Stimulated activated CD4-positive, alpha-beta T cell treated with anti-CD3 and anti-CD28 coated beads, Interleukin-1b, Interleukin-23, amount 100 ng/mL, for 24 hours (primary cell): Measurements from ENCODE around the gene ABCC1.
"Not testable (repeated sequence)": the region's sequence is repeated elsewhere in the genome, so short reads cannot be mapped to it uniquely, and the experiment has no call there.

Experiments
- DNase-seq, 4 experiments: peaks; one replicate each; pipeline ENCODE4 v3.0.0-alpha.2; 2020; ENCODE audit warnings: low read depth in 4 of 4, low spot score in 1 of 4

ABCC1 gene

DNA sequence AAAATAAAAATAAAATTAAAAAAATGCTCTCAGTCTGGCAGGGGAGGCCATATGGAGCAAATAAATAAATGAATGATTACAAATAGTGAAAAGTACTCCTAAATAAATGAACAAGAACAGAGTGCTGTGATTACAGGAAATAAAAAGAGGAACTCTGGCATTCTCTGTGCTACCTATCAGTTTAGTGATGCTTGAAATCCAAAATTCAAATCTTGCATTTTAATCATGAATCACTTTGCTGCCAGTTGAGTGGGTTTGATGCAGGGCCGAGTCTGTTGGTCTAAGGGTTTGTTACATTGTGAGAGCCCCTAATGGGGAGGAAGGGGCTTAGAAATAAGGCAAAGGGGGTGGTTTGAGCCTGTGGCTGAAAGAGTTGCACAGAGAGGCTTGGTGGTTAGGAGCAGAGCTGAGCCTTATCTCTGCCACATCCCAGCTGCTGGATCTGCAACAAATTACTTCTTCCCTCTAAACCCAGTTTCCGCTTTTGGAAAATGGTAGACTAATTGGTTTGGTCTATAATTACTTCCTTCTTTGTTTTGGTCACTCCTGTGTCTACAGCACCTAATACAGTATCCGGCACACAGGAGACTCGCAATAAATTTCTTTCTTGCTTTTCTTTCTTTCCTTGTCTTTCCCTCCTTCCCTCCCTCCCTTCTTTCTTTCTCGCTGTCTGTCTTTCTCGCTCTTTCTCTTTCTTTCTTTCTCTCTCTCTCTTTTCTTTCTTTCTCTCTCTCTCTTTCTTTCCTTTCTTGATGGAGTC is 6.3 kb upstream of the ABCC1 start:
- no peak for DNase-seq

DNA sequence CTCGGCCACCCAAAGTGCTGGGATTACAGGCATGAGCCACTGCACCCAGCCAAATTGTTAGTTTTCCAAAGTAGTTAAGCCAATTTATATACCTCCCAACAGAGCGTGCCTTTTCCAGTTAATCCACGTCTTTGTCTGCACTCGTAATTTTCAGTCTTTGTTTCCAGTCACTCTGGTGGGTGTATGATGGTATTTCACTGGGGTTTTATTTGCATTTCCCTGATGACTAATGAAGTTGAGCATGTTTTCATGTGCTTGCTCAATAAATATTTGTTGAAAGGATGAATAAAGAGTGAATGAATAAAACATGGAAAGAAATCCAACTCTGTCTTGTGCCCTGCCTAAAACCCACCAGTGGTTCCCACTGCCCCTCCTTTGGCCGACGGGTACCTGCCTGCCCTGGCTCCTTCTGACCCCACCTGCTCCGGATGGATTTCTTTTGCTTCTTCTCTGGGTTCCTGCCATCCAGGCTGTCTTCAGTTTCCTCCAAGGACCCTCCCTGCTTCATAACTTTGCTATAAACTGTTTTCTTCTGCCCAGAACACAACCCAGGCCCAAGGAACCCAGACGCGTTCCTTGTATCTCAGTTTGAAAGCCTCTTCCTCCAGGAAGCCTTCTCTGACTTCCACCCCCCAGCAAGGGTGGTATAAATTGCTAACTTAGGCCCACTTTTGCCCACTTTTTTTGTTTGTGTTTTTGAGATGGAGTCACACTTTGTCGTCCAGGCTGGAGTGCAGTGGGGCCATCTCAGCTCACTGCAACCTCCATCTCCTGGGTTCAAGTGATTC is 3.0 kb upstream of the ABCC1 start:
- DNase-seq = no peak

DNA sequence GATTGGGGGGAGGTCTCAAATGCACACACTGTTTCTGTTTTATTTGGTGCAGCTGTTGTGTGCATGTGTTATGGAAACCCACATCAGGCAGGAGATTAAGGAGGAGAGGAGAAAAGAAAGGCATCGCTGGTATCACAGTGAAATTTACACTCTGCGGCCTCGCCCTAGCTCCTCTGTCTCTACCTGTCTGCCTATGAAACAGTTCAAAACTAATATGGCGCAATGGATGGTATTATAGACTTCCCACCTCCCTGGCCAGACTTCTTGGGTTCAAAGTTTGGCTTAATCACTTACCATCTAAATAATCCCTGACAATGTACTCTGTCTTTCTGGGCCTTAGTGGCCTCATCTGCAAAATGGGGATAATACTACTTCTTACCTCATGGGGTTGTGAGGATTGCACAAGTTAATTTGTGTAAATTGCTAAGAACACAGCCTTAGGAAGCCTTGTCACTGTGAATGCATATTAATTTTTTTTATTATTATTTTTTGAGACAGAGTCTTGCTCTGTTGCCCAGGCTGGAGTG is 1.4 kb upstream of the ABCC1 start:
- DNase-seq = no peak

DNA sequence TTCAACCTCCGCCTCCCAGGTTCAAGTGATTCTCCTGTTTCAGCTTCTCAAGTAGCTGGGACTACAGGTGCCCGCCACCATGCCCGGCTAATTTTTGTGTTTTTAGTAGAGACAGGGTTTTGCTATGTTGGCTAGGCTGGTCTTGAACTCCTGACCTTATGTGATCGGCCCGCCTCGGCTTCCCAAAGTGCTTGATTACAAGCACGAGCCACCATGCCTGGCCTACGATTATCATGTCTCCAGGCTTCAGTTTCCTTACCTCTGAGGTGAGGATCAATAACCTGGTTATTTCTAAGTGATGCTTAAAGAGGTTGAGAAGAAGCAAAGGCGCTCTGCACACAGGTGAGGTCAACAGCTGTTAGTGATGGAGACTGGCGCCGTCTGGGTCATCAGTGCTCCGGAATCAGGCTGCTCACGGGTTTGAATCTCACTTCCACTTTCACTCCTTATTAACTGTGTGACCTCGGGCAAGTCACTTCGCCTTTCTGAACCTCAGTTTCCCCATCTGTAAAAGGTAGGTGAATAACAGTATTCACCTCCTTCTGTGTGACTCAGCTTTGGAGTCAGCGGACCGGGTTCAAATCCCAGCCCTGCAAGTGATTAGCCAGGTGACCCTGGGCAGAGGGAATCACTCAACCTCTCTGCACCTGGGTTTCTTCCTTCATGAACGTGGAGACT is 745 bp upstream of the ABCC1 start:
- DNase-seq = no peak

DNA sequence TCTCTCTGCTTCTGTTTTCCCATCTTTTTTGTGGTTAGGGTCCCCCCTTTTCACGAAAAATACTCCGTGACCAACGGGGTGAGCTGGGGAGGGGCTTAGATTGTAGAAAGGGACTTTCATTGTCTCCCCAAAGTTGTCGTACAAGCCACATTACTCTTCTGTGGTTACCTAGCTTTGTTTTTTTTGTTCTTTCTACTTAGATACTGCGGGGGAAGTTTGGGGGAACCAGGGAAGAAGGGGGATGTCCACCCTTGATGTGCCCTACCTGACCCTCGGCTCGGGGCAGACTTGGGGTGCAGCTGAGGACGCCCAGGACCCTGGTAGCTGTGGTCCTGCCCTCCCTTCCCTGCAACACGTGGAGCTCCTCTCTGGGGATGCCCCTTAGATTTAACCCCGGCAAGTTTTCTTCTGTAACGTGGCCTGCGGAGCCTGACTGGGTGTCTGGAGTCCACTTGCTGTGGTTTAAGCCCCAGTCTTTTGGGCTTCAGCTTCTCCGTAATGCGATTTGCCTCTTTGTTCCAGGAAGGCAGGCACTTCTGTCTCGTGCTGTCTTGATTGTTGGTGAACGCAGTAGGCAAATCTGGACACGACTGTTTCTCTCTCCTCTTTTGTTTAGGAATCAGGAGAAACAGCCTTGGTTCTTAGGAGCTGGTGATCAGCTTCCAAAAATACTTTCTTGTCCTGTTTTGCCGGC is 892 bp downstream of the ABCC1 start:
- peak in 3 of 4 experiments; percentile 22 to 24 (median 23) for DNase-seq

DNA sequence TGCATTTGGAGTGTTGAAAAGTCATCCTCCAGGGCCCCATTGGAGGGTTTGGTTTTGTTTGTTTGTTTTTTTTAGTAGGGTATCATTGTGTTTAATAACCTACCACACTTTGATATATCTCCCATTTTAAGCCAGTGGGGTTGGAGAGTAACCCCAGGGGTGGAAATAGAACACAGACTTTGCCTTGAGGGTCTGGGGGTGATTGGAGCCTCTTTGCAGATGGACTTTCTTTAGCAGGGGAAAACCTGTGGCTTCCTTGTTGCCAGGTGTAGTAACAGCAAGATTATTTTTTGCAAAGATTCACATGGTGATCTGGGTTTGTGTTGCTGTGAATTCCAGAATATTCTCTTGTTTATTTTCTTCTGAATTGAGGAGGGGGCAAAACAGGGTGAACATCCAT is 1.5 kb downstream of the ABCC1 start:
- no peak for DNase-seq

DNA sequence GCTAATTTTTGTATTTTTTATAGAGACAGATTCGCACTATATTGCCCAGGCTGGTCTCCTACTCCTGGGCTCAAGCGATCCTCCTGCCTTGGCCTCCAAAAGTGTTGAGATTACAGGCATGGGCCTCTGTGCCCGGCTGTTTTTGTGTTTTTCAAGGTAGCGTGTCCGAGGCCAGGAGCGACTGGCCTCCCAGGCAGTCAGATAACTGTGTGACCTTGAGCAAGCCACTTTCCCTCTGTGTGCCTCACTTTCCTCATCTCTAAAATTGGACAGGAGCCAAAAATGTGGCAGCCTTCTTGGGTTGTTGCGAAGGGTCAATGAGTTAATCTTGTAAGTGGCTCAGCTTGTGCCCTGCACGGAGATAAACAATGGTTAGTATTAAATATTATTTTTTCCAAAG is 2.4 kb downstream of the ABCC1 start:
- DNase-seq = no peak

DNA sequence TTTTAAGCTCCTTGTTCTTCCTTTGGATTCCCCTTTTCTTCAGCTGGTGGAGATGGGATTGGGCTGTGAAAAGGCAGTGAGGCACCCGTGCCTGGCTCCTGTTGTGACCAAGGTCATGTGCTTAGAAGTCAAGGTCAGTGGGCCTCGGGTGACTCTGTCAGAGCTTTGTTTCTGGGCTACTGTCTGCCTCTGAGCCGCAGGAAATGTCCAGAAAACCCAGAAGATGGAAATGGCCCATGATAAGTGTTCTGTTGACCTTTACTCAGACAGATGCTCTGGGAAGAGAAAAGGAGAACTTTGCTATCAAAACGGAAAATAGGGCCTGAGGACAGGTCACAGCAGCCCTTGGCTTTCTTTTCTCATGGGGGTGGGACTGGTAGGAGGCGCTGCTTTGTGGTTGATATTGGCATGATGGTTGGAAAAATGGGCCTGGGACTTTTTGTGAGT is 2.9 kb downstream of the ABCC1 start:
- DNase-seq = no peak

DNA sequence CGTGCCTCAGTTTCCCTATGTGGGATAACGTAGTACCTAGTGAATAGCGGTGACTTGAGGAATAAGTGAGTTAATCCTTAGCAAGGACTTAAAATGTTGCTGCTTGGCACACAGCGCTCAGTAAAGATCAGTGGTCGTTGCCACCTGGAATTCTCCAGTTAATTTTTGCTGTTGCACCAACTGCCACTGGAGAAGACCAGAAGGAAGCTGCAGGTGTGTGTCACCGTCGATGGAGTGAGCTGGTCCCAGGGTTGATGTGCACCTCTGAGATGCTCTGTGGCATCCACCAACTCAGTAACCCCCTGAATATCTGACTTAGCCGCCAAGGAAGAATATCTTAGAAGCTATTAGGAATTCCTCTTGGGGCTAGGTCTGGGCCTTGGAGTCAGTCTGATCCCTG is 4.1 kb downstream of the ABCC1 start:
- DNase-seq = no peak

DNA sequence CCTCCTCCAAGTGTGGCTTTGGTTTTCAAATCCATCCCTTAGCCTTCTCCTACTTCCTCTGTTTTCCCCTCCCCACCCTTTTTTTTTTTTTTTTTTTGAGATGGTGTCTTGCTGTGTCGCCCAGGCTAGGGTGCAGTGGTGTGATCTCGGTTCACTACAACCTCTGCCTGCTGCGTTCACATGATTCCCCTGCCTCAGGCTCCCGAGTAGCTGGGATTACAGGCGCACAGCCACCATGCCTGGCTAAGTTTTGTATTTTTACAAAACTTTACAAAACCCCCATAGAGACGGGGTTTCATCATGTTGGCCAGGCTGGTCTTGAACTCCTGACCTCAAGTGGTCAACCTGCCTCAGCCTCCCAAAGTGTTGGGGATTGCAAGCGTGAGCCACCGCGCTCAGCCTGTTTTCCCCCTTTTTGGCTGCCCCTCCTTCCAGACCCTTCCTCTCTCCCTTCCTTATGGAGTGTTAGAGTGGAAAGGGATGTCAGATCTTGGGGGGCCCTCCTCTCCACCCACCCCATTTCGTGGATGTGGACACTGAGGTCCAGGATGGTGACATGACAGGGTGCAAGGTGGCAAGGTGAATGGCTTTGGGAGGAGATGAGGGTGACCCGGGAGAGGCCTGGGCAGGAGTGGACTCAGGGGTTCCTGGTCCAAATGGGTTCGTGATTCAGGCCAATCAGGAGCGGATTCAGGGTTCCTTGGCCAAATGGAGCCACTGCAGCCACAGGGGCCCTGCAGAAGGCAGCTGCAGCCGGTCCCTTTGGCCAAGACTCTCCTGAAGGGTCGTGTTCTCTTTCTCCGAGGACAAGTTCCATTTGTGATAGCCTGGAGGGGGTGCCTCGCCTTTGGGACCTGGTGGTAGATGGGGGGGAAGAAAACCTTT is 4.8 kb downstream of the ABCC1 start:
- DNase-seq = no peak

DNA sequence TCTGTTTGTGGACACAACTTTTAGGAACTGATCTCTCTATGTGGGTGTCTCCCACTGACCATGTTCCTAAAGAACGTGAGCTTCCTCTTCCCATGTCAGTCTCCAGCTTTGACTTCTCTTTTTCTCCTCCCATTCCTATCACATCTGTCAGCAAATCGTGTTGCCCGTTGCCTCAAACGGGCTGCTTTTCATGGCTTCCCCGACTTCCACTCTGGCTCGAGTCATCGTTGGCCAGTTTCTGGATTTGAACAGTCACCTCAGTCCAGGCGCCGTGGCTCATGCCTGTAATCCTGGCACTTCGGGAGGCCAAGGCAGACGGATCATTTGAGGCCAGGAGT is 5.4 kb downstream of the ABCC1 start:
- DNase-seq = no peak

DNA sequence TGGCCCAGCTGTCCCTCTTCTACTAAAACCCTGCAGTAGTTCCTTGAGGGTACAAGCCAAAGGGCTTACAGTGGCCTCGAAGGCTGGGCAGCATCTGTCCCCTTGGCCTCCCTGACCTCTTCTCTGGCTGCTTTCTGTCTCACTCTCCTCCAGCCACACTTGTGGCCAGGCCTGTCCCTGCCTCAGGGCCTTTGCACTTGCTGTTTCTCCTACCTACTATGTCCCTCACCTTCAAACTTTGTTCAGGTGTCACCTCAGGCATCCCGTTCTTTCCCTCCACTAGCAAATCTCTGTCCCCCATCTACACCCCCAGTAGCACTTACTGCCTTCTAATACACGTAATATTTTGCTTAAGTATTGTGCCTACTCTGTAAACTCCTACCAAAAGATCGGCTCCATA is 6.0 kb downstream of the ABCC1 start:
- no peak for DNase-seq

DNA sequence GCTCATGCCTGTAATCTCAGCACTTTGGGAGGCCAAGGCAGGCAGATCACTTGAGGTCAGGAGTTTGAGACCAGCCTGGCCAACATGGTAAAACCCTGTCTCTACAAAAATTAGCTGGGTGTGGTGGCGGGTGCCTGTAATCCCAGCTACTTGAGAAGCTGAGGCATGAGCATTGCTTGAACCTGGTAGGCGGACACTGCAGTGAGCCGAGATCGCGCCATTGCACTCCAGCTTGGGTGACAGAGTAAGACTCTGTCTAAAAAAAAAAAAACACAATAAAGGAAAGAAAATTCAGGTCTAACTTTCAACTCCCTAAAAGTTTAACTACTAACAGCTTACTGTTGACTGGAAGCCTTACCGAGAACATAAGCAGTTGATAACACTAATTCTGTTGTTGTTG is 6.7 kb downstream of the ABCC1 start:
- not testable (repeated sequence) for DNase-seq

DNA sequence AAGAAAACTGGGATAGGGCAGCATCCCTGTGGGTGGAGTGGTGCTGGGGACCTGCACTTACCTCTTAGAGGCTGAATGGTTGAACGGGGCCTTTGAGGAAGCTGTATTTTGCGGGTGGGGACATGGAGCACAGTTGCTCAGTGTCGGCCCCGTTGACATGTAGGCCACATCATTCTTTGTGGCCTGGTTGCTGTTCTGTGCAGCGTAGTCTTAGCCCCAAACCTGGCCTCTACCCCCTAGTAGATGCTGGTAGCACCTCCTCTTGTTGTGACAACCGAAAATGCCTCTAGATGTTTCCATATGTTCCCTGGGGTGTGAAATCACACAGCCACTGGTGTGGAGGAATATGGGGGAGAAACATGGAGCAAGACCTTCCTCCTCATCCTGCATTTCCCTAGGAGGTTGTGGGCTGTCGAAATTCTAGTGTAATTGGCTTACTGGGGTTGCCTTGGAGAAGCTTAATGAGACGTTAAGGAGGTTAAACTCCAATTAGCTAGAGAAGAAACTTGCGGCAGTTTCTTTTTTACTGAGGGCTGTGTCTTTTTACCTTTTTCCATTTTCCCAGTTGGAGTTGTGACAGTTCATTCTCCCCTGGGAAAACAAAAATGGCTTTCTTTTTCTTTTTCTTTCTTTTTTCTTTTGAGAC is 9.4 kb downstream of the ABCC1 start:
- DNase-seq = no peak

DNA sequence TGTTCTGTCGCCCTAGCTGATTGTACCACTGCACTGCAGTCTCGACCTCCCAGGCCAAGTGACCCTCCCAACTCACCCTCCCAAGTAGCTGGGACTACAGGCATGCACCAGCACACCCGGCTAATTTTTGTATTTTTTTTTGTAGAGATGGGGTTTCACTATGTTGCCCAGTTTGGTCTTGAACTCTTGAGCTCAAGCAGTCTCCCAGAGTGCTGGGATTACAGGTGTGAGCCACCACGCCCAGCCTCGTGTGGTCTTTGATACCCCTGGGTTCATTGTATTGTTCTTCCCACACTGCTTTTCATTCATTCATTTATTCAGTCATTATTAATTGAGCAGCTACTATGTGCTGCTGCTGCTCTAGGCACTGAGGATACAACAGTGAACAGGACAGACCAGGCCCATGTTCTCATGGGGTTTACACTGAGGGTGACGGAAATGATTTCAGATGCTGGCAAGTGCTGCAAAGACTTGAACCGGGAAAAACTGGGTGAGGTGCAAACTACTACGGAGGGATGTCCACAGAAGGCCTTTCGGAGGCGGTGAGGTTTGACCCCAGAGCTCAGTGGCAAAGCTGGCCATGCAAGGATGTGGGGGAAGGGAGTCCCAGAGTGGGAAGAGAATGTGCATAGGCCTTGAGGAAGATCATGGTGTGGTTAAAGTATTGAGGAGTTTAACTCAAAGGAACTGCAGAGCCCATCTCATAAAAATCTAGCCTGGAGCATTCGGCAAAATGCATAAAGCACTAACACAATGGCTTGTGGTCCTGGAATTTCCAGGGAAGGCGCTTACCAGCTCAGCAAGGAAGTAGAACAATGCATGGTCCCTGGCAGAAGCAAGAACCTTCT is 10.9 kb downstream of the ABCC1 start:
- no peak for DNase-seq

DNA sequence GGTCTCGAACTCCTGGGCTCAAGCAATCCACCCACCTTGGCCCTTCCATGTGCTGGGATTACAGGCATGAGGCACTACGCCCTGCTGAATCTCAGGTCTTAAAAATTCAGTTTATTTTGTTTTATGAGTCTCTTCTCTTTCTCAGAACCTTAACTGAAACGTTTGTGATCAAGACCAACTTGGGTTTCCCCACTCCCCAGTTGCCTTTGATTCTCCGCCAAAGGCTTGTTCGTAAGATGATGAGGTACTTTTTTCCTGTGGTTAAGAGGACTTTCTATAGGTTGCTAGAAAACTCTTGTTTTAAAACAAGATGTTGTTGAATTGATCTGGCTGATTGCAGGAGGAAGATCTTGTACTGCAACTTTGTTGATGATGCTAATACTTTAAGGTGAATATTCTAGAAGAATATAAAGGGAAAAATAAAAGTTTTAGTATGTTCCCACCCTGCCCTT is 11.7 kb downstream of the ABCC1 start:
- DNase-seq = peak; percentile 16 to 61 (median 46)

DNA sequence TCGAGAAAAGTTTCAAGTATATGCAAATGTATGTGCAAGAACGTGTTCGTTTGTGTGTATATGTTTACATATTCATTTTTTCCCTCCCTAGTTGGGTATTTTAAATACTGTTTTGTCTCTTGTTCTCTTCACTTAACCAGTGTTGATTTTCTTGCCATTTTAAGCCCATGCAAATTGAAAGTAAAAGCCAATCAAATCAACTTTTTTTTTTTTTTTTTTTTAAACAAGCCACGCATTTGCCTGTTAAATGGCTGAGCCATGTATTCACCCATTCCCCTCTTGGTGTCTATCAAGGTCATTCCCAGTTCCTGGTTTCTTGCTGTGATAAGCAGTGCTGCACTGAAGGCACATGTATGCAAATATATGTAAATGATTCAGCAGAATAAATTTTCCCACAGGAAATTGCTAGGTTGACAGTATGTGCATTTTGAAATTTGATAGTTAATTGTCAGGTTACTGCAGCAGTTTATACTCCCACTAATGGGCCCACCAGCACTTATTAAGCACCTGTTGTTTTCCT is 12.2 kb downstream of the ABCC1 start:
- DNase-seq = no peak

DNA sequence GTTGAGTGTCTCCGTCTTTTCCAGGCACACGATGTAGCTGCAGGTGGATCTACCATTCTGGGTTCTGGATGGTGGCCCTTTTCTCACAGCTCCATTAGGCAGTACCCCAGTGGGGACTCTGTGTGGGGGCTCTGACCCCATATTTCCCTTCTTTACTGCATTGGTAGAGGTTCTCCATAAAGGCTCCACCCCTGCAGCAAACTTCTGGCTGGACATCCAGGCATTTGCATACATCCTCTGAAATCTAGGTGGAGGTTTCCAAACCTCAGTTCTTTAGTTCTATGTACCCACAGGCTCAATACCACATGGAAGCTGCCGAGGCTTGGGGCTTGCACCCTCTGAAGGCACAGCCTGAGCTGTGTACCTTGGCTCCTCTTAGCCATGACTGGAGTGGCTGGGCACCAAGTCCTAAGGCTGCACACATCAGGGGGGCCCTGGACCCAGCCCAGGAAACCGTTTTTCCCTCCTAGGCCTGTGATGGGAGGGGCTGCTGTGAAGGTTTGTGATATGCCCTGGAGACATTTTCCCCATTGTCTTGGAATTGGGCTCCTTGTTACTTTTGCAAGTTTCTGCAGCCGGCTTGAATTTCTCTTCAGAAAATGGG is 14.0 kb downstream of the ABCC1 start:
- no peak for DNase-seq
